ENCODE results near the gene SGO1.

SGO1 gene

DNA sequence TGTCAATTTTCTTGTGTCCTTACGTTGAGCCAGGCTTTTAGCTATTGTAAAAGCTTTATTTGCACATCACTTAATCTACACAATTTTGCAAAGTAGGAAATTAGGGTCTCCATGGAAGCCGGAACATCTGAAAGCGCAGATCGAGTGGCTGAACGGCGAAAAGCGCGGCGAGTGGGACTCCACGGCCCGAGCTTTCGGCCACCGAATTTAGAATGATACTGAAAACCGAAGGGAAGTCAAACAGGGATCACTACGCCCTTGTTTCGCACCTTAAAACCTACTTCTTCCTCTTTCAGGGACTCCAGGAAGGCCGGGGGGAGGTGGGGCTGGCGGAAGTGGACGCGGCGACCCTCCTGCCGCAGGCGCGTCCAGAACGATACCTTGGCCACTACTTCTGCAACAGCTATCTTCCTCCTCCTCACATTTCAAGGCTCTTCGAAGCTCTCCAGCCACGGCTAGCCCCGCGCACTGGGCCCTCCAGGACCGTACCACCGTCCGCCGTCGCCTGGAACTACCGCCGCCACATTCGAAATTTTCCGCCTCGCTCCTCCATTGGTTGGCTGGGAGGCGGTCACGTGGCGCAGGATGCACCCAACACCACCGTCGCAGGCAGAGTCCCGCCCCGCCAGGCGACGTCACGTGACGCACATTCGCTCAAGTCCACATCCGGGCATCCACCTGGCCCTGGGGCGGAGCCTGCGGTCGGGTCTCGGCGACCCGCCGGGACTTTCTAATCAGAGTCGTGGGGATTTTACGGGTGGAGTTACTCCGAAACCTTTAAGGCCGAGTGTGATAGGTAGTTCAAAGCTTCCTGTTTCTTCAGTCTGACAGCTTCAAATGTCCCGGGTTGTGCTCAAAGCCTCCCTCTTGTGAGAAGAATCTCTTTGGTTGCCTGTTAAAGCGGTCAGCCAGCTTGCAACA lies at the start of gene SGO1:
Gene SGO1, minus strand, starts transcription at position 528 of the 921 bp plus-strand sequence. CDS start 2,179 bp downstream, outside the sequence.
- DNase-seq (ENCODE audit: low read depth), result peak; percentile 99
- H3K4me3 ChIP-seq (ENCODE audit: low read depth, low read length), result peak within 1 kb of the TSS; percentile 94
- TF ChIP-seq, protein P1, sequence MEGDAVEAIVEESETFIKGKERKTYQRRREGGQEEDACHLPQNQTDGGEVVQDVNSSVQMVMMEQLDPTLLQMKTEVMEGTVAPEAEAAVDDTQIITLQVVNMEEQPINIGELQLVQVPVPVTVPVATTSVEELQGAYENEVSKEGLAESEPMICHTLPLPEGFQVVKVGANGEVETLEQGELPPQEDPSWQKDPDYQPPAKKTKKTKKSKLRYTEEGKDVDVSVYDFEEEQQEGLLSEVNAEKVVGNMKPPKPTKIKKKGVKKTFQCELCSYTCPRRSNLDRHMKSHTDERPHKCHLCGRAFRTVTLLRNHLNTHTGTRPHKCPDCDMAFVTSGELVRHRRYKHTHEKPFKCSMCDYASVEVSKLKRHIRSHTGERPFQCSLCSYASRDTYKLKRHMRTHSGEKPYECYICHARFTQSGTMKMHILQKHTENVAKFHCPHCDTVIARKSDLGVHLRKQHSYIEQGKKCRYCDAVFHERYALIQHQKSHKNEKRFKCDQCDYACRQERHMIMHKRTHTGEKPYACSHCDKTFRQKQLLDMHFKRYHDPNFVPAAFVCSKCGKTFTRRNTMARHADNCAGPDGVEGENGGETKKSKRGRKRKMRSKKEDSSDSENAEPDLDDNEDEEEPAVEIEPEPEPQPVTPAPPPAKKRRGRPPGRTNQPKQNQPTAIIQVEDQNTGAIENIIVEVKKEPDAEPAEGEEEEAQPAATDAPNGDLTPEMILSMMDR (IDR thresholded peaks at IDR 0.05; ENCODE audit: insufficient read depth, low read depth, low read length, missing control alignments), result no peak

DNA sequence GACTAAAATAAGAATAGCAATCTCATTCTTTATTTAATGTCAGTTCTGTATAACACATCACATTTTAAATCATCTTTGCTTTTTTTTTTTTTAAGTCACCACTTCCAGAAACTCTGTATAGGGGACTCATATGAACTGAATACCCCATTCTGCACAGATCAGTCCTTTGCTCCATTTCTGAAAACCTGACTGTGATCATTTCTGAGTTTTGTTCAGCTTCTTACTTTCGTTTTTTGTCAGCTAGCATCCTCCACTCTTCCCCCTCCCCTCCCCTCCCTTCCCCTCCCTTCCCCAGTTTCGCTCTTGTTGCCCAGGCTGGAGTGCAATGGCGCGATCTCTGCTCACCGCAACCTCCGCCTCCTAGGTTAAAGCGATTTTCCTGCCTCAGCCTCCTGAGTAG lies 49.8 kb upstream of the SGO1 start:
- no peak overlapping the region for H3K4me3 ChIP-seq (ENCODE audit: low read depth, low read length)
- peak; percentile 50 for DNase-seq (ENCODE audit: low read depth)
- TF ChIP-seq, protein P1 (IDR thresholded peaks at IDR 0.05; ENCODE audit: insufficient read depth, low read depth, low read length, missing control alignments), result no peak

DNA sequence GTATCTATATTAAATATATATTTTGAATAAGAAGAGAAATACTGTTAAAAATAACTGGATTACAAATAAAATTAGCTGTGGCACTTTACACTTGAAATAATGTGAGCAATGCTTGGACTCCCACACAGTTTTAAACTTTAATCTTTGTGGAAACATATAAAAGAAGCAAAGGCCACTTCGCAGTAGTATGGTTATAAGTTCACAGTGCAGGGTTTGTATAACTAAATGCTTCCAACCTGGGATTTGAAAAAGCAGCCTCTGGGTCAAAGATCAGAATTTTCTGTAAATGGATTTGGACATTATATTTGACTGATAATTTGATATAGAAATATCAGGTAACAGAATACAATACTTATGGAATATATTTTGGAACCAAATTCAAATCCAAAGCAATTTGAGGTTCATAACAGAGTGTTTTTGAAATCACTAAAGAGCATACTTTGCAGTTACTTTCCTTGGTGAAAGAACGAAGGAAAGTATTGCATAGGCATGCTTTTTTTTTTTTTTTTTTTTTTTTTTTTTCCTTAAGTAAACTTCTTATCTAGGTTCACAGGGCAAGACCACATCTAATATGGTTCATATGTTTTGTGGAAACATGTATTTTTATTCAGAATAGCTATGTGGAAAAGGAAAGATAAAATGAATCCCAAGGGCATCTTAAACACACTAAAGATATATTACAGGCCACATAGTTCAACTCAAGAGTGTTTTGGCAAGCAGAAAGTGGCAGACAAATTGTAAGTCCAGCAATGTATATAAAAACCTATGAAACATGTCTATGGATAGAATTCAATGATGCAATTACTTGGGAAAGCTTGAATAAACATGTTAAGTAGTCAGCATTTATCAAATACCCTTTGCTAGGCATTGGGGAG lies 47.1 kb upstream of the SGO1 start:
- H3K4me3 ChIP-seq (ENCODE audit: low read depth, low read length), result no peak overlapping the region
- no peak for DNase-seq (ENCODE audit: low read depth)
- TF ChIP-seq, protein P1 (IDR thresholded peaks at IDR 0.05; ENCODE audit: insufficient read depth, low read depth, low read length, missing control alignments), result no peak

DNA sequence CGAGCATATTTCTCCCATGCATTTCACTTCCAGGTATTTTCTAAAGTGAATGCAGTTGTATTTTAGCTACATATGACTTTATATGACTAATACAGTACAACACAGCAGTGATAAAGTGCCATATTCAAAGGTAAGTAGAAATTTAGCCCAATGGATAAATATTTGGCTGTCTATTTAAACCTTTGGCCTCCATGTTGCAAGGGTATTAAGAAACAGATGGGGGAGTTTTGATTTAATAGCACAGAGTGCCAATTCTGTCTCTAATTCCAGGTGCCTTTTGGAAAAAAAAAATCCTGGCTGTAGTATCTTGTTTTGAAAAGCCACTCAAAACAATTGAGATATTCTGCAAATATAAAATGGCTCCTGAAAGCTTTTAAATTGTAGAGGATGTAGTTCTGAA lies 44.9 kb upstream of the SGO1 start:
- H3K4me3 ChIP-seq (ENCODE audit: low read depth, low read length), result no peak overlapping the region
- DNase-seq (ENCODE audit: low read depth), result no peak
- TF ChIP-seq, protein P1 (IDR thresholded peaks at IDR 0.05; ENCODE audit: insufficient read depth, low read depth, low read length, missing control alignments), result no peak

DNA sequence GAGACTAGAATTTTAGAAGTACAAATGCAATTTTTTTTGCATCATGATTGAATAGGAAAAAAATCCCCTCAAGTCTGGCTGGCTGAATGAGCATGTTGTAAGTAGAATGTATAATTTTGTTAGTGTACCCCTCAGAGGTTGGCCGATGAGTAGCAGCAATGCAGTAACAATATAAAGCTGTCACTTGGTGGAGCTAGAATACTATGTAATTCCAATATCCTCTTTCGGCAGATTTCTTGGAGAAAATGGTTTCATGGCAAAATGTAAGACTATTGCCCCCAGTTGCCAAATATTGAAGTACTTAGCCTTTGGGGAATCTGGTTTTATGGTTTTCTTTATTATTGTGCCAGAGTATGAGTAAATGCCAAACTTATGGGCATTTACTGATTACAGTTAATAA lies 39.8 kb upstream of the SGO1 start:
- TF ChIP-seq, protein P1 (IDR thresholded peaks at IDR 0.05; ENCODE audit: insufficient read depth, low read depth, low read length, missing control alignments), result peak; percentile 32

DNA sequence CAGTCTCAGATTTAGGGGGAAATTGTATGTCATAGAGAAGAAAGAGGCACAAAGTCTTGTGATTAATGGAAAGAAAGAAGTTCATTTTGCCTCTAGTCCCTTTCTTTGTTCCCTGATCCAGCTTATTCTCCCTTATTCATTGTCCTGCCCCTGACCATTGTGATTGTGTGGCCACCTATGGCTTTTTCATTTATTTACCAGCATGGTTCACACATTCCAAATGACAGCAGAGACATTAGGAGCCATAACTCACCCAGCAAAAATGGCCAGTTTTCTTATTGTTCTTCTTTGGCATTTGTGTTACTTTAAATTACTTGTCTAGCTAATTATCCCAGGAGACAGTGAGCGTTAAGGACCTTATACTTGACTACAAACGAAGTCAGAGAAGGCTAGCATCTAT lies 36.3 kb upstream of the SGO1 start:
- TF ChIP-seq, protein P1 (IDR thresholded peaks at IDR 0.05; ENCODE audit: insufficient read depth, low read depth, low read length, missing control alignments), result no peak
- no peak overlapping the region for H3K4me3 ChIP-seq (ENCODE audit: low read depth, low read length)
- no peak for DNase-seq (ENCODE audit: low read depth)

More for the DNA sequence above, 39.8 kb upstream of the SGO1 start:
- DNase-seq (ENCODE audit: low read depth), result peak; percentile 17
- H3K4me3 ChIP-seq (ENCODE audit: low read depth, low read length), result no peak overlapping the region
